SU-DHL-6 (cell line): Measurements from ENCODE around the gene SLC1A5.
A peak's percentile ranks its signal among the peaks of the same experiment; 100 is the strongest.
"Not testable (repeated sequence)": the region's sequence is repeated elsewhere in the genome, so short reads cannot be mapped to it uniquely, and the experiment has no call there.

Experiments
- H2AFZ ChIP-seq: fragments of 200-600 bp; sonication (generic); 2 replicates; pipeline ENCODE4 v1.6.1; 2014; ENCODE audit warnings: low read depth, mild to moderate bottlenecking, moderate library complexity, mixed read lengths, antibody characterized with exemption, low read length; ENCODE audit not compliant: severe bottlenecking
- H3F3A ChIP-seq: fragments of 200-600 bp; shearing (Covaris generic); 2 replicates; pipeline ENCODE4 v1.6.0; 2016; ENCODE audit warnings: antibody characterized with exemption, mild to moderate bottlenecking; ENCODE audit not compliant: insufficient read depth
- H3K27ac ChIP-seq: fragments of 200-600 bp; sonication (generic); 2 replicates; pipeline ENCODE4 v1.5.1; 2016; ENCODE audit warnings: low read depth, mild to moderate bottlenecking, low read length, moderate library complexity, mixed read lengths
- H3K27me3 ChIP-seq: fragments of 200-600 bp; sonication (generic), shearing (Covaris generic); 2 replicates; pipeline ENCODE4 v1.6.0; 2014; ENCODE audit warnings: mild to moderate bottlenecking, low read length
- H3K36me3 ChIP-seq: fragments of 200-600 bp; sonication (generic); 2 replicates; pipeline ENCODE4 v1.6.1; 2014; ENCODE audit warnings: mild to moderate bottlenecking, low read length, mixed read lengths
- H3K4me2 ChIP-seq: fragments of 300-600, 200-600 bp; shearing (Covaris generic), sonication (generic); 2 replicates; pipeline ENCODE4 v1.6.0; 2014; ENCODE audit warnings: low read length, low read depth, mild to moderate bottlenecking; ENCODE audit not compliant: poor library complexity, severe bottlenecking
- H3K4me3 ChIP-seq: fragments of 200-600 bp; sonication (generic); 2 replicates; pipeline ENCODE4 v1.5.1; 2014; ENCODE audit warnings: antibody characterized with exemption, low read length, mild to moderate bottlenecking, mixed read lengths; ENCODE audit not compliant: insufficient read depth, poor library complexity, severe bottlenecking
- H3K79me2 ChIP-seq: fragments of 200-600 bp; sonication (generic); 2 replicates; pipeline ENCODE4 v1.6.1; 2014; ENCODE audit warnings: mild to moderate bottlenecking, low read length, moderate library complexity; ENCODE audit not compliant: insufficient read depth
- H3K9ac ChIP-seq: fragments of 200-600 bp; sonication (generic); 2 replicates; pipeline ENCODE4 v1.7.0; 2014; ENCODE audit warnings: mild to moderate bottlenecking, low read length
- H3K9me2 ChIP-seq: fragments of 200-600 bp; sonication (generic); replicated peaks from 2 replicates; pipeline ENCODE4 v1.6.1; 2014; ENCODE audit warnings: low read length; ENCODE audit not compliant: insufficient read depth
- H3K9me3 ChIP-seq: fragments of 200-600 bp; sonication (generic); 2 replicates; pipeline ENCODE4 v1.6.1; 2014; ENCODE audit warnings: low read length, mixed read lengths; ENCODE audit not compliant: insufficient read depth
- H4K20me1 ChIP-seq: fragments of 200-600 bp; sonication (generic); 2 replicates; pipeline ENCODE4 v1.6.1; 2014; ENCODE audit warnings: low read depth, mild to moderate bottlenecking, antibody characterized with exemption, low read length, moderate library complexity, mixed read lengths
- EZH2phosphoT487 ChIP-seq: fragments of 200-600 bp; sonication (generic), shearing (Covaris generic); conservative IDR thresholded peaks from 2 replicates; pipeline ENCODE4 v1.6.1; 2018; ENCODE audit warnings: mild to moderate bottlenecking, antibody characterized with exemption, low read length, moderate library complexity, mixed read lengths
- TF ChIP-seq, protein P1 (sequence below): fragments of 200-600 bp; sonication (generic); IDR thresholded peaks from one replicate; pipeline ENCODE4 v1.5.1; 2017; ENCODE audit warnings: antibody characterized with exemption, mild to moderate bottlenecking, low read length, moderate library complexity; ENCODE audit not compliant: insufficient read depth, poor library complexity, severe bottlenecking

SLC1A5 gene

GRCh38 chr19:46824890-46825730, 36.7 kb upstream of the SLC1A5 start:
- Histone ChIP-seq H3K9ac (no peak overlapping the region; the same call in 1 of the 2 replicates), H4K20me1 (no peaks in the 10 kb centered on the region), H3K9me3 (no peaks in the 10 kb centered on the region), H3K4me3 (no peak overlapping the region), H3K36me3 (no peaks in the 10 kb centered on the region), H3K9me2 (no peaks in the 10 kb centered on the region), H3K27me3 (no peaks in the 10 kb centered on the region), H3K79me2 (no peaks in the 10 kb centered on the region), H3K4me2 (peak overlapping the region; percentile 37), H3K27ac (peak overlapping the region; percentile 70), H3F3A (peaks cover 20% of the 10 kb centered on the region), H2AFZ (peak overlapping the region; percentile 19)
- no peak for TF ChIP-seq EZH2phosphoT487
- TF ChIP-seq, protein P1, sequence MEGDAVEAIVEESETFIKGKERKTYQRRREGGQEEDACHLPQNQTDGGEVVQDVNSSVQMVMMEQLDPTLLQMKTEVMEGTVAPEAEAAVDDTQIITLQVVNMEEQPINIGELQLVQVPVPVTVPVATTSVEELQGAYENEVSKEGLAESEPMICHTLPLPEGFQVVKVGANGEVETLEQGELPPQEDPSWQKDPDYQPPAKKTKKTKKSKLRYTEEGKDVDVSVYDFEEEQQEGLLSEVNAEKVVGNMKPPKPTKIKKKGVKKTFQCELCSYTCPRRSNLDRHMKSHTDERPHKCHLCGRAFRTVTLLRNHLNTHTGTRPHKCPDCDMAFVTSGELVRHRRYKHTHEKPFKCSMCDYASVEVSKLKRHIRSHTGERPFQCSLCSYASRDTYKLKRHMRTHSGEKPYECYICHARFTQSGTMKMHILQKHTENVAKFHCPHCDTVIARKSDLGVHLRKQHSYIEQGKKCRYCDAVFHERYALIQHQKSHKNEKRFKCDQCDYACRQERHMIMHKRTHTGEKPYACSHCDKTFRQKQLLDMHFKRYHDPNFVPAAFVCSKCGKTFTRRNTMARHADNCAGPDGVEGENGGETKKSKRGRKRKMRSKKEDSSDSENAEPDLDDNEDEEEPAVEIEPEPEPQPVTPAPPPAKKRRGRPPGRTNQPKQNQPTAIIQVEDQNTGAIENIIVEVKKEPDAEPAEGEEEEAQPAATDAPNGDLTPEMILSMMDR = peak; percentile 11

- H3K27ac ChIP-seq = no peak overlapping the region
- H3K4me2 ChIP-seq = no peak overlapping the region
- no peaks in the 10 kb centered on the region for H3K9me3 ChIP-seq
- TF ChIP-seq, protein P1 = no peak
- TF ChIP-seq EZH2phosphoT487 = no peak
- no peak overlapping the region for H3K4me3 ChIP-seq
- H3K79me2 ChIP-seq = no peaks in the 10 kb centered on the region
- no peaks in the 10 kb centered on the region for H3K9me2 ChIP-seq
- H3F3A ChIP-seq = peaks cover 16% of the 10 kb centered on the region
- H3K9ac ChIP-seq = no peak overlapping the region
- H4K20me1 ChIP-seq = no peaks in the 10 kb centered on the region
- no peaks in the 10 kb centered on the region for H3K27me3 ChIP-seq
- H2AFZ ChIP-seq = no peak overlapping the region
- H3K36me3 ChIP-seq = no peaks in the 10 kb centered on the region
These were observed 34.7 kb upstream of the SLC1A5 start for GRCh38 chr19:46823049-46823448.

DNA sequence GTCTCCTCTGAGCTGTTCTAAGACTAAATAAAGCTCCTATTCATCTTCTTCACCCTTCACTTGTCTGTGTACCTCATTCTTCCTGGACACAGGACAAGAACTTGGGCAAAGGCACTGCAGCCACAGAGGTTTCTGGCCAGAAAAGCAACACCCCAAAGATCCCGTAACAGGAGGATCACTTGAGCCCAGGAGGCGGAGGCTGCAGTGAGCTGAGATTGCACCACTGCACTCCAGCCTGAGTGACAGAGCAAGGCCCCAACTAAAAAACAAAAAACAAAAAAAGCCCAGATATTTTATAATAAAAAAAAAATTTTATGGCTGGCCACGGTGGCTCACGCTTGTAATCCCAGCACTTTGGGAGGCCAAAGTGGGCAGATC, 34.0 kb upstream of the SLC1A5 start:
- H4K20me1 ChIP-seq, H3K27me3 ChIP-seq, H3K36me3 ChIP-seq, H3K4me3 ChIP-seq, H3K9ac ChIP-seq, H3K79me2 ChIP-seq, H3K9me2 ChIP-seq, H2AFZ ChIP-seq, H3K9me3 ChIP-seq, H3K4me2 ChIP-seq: not testable (repeated sequence)
- Histone ChIP-seq H3F3A (peaks cover 16% of the 10 kb centered on the region), H3K27ac (peak overlapping the region; percentile 75)
